Measurements from ENCODE around the gene CSK.

Gene CSK

DNA sequence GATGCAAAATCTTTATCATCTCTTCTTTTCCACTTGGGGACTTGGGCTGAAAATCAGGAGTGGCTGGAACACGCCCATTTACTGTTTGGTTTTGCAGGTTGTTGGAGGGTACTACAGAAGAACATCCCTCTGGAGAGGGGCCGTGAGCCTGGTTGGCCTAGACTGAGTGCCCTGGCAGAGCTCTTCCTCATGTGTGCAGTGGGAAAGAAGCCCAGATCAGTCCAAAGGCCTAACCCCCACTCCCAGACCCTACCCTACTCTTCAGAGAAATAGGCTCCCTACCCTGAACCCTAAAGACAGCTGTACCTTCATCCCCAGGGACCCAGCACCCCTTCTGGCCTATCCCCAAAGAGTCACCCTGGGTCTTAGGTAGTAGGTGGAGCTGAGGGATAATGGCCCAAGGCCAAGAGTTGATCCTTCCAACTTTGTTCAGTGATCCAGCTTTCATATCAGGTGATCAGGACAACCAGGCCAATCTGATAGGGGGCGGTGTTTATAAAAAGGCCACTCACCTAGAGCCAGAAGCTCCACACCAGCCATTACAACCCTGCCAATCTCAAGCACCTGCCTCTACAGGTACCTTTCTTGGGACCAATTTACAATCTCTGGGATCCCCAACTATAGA, 33.4 kb upstream of the CSK start, which contains the start of gene CYP1A2:
Gene CYP1A2, plus strand, starts transcription at position 524 of the 625 bp plus-strand sequence. CDS start 894 bp downstream, outside the sequence.
- H3K4me2 ChIP-seq (ENCODE audit: low read depth, low read length) = no peak within 1 kb of the TSS
- no peaks in the 10 kb centered on the region for H3K9me2 ChIP-seq (replicated peaks; ENCODE audit: insufficient read depth, low read length)
- H3K4me3 ChIP-seq (ENCODE audit: low read length) = no peak within 1 kb of the TSS
- no peaks in the 10 kb centered on the region for H4K20me1 ChIP-seq (ENCODE audit: insufficient read depth, low read length)
- H3K36me3 ChIP-seq (replicated peaks; ENCODE audit: insufficient read depth, low read length) = no peaks in the 10 kb centered on the region
- H2AFZ ChIP-seq (ENCODE audit: low read length) = no peak within 1 kb of the TSS
- H3K27me3 ChIP-seq (replicated peaks; ENCODE audit: insufficient read depth, low read length) = no peaks in the 10 kb centered on the region; the same call in 1 of the 2 replicates
- no peaks in the 10 kb centered on the region for H3F3A ChIP-seq (ENCODE audit: insufficient read depth, low read length)
- no peaks in the 10 kb centered on the region for H3K9me3 ChIP-seq (replicated peaks; ENCODE audit: insufficient read depth, low read length)
- DNase-seq = no peak
- H3K79me2 ChIP-seq (ENCODE audit: low read length) = no peaks in the 10 kb centered on the region
- no peak within 1 kb of the TSS for H3K27ac ChIP-seq (ENCODE audit: low read length)
- TF ChIP-seq, protein P1, sequence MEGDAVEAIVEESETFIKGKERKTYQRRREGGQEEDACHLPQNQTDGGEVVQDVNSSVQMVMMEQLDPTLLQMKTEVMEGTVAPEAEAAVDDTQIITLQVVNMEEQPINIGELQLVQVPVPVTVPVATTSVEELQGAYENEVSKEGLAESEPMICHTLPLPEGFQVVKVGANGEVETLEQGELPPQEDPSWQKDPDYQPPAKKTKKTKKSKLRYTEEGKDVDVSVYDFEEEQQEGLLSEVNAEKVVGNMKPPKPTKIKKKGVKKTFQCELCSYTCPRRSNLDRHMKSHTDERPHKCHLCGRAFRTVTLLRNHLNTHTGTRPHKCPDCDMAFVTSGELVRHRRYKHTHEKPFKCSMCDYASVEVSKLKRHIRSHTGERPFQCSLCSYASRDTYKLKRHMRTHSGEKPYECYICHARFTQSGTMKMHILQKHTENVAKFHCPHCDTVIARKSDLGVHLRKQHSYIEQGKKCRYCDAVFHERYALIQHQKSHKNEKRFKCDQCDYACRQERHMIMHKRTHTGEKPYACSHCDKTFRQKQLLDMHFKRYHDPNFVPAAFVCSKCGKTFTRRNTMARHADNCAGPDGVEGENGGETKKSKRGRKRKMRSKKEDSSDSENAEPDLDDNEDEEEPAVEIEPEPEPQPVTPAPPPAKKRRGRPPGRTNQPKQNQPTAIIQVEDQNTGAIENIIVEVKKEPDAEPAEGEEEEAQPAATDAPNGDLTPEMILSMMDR (IDR thresholded peaks at IDR 0.05; ENCODE audit: low read length) = no peak
- no peak for TF ChIP-seq EZH2 (optimal IDR thresholded peaks at IDR 0.05; ENCODE audit: low read depth, low read length)
- no peak for TF ChIP-seq EZH2phosphoT487 (IDR thresholded peaks at IDR 0.05; ENCODE audit: low read length)
- H3K9ac ChIP-seq (ENCODE audit: low read length) = no peak within 1 kb of the TSS
- H3K4me1 ChIP-seq (ENCODE audit: low read length) = no peaks in the 10 kb centered on the region

DNA sequence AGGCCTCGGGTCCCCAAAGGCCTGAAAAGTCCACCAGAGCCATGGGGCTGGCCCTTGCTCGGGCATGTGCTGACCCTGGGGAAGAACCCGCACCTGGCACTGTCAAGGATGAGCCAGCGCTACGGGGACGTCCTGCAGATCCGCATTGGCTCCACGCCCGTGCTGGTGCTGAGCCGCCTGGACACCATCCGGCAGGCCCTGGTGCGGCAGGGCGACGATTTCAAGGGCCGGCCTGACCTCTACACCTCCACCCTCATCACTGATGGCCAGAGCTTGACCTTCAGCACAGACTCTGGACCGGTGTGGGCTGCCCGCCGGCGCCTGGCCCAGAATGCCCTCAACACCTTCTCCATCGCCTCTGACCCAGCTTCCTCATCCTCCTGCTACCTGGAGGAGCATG, 32.0 kb upstream of the CSK start:
- no peaks in the 10 kb centered on the region for H3K79me2 ChIP-seq (ENCODE audit: low read length)
- TF ChIP-seq, protein P1 (IDR thresholded peaks at IDR 0.05; ENCODE audit: low read length) = no peak
- TF ChIP-seq EZH2 (optimal IDR thresholded peaks at IDR 0.05; ENCODE audit: low read depth, low read length) (no peak), EZH2phosphoT487 (IDR thresholded peaks at IDR 0.05; ENCODE audit: low read length) (no peak)
- no peak for DNase-seq
- H3K4me1 ChIP-seq (ENCODE audit: low read length) = no peaks in the 10 kb centered on the region
- no peak overlapping the region for H2AFZ ChIP-seq (ENCODE audit: low read length)
- H3K4me2 ChIP-seq (ENCODE audit: low read depth, low read length) = no peak overlapping the region
- no peaks in the 10 kb centered on the region for H3K9me2 ChIP-seq (replicated peaks; ENCODE audit: insufficient read depth, low read length)
- H3K27ac ChIP-seq (ENCODE audit: low read length) = no peak overlapping the region
- no peaks in the 10 kb centered on the region for H3F3A ChIP-seq (ENCODE audit: insufficient read depth, low read length)
- no peaks in the 10 kb centered on the region for H3K9me3 ChIP-seq (replicated peaks; ENCODE audit: insufficient read depth, low read length)
- H3K36me3 ChIP-seq (replicated peaks; ENCODE audit: insufficient read depth, low read length) = no peaks in the 10 kb centered on the region
- no peaks in the 10 kb centered on the region for H4K20me1 ChIP-seq (ENCODE audit: insufficient read depth, low read length)
- no peaks in the 10 kb centered on the region; the same call in 1 of the 2 replicates for H3K27me3 ChIP-seq (replicated peaks; ENCODE audit: insufficient read depth, low read length)
- no peak overlapping the region for H3K9ac ChIP-seq (ENCODE audit: low read length)
- no peak overlapping the region for H3K4me3 ChIP-seq (ENCODE audit: low read length)

DNA sequence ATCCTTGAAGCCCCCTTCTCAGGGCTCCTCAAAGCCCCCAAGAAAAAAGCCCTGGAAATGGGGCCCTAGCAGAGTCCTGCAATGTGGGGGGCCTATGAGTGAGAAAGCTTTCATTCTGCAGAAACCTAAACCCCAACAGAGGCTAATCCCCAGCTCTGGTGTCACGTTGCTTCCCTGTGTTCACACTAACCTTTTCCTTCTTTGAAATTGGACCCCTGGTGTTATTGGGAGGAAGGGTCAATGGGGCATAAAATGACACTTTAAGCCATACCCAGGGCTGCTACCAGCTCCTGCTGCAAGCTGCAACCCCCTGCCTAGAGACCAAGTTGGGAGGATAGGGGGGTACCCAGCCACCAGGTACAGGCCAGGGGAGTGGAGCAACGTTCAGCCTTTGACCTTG, 31.1 kb upstream of the CSK start:
- Histone ChIP-seq H4K20me1 (ENCODE audit: insufficient read depth, low read length) (no peaks in the 10 kb centered on the region), H3K9me2 (replicated peaks; ENCODE audit: insufficient read depth, low read length) (no peaks in the 10 kb centered on the region), H3K4me3 (ENCODE audit: low read length) (no peak overlapping the region), H3K4me2 (ENCODE audit: low read depth, low read length) (no peak overlapping the region), H3K9me3 (replicated peaks; ENCODE audit: insufficient read depth, low read length) (no peaks in the 10 kb centered on the region), H3K36me3 (replicated peaks; ENCODE audit: insufficient read depth, low read length) (no peaks in the 10 kb centered on the region), H3K27me3 (replicated peaks; ENCODE audit: insufficient read depth, low read length) (no peaks in the 10 kb centered on the region; the same call in 1 of the 2 replicates), H3K4me1 (ENCODE audit: low read length) (no peaks in the 10 kb centered on the region), H3F3A (ENCODE audit: insufficient read depth, low read length) (no peaks in the 10 kb centered on the region), H3K79me2 (ENCODE audit: low read length) (no peaks in the 10 kb centered on the region), H3K9ac (ENCODE audit: low read length) (no peak overlapping the region), H2AFZ (ENCODE audit: low read length) (no peak overlapping the region), H3K27ac (ENCODE audit: low read length) (no peak overlapping the region)
- TF ChIP-seq, protein P1 (IDR thresholded peaks at IDR 0.05; ENCODE audit: low read length) = no peak
- no peak for TF ChIP-seq EZH2 (optimal IDR thresholded peaks at IDR 0.05; ENCODE audit: low read depth, low read length)
- no peak for DNase-seq
